ENCODE measurements around the gene MSI2. TPM values are rescaled to one million over a fixed set of nuclear protein-coding genes. Genes with fewer than 3 reads are reported as not detected.

MSI2 gene
- total and polyA plus RNA-seq, 2 donors (not counting 3 experiments of a cell fraction or from before 2014, with no cell fraction given): 20.9 to 59.3 TPM

GRCh38 chr17:57530508-57530907 lies 274.2 kb downstream of the MSI2 start:
- CTCF ChIA-PET: interaction anchor here (1.5 kb wide), 1 partner anchor 287 kb away, joined by 6 read pairs; no protein-coding TSS in a partner anchor
- H3K4me1 ChIP-seq (ENCODE audit: control insufficient read depth, extremely low read depth, insufficient read depth, low read length): no peaks in the 10 kb centered on the region

GRCh38 chr17:57531078-57531477 lies 274.8 kb downstream of the MSI2 start:
- no peak for DNase-seq (ENCODE audit: low read depth, low spot score)
- H3K79me2 ChIP-seq (ENCODE audit: control insufficient read depth, insufficient read depth, low read length): no peaks in the 10 kb centered on the region
- H3K9ac ChIP-seq (replicated peaks; ENCODE audit: extremely low read depth, insufficient read depth, low read length): no peak overlapping the region
- no peaks in the 10 kb centered on the region for H3K4me1 ChIP-seq (ENCODE audit: control insufficient read depth, extremely low read depth, insufficient read depth, low read length)
- intact Hi-C loops (cut with micrococcal nuclease): no loop called here
- dilution Hi-C loops (cut with MboI; ENCODE audit: extremely low pct_ligation_motif_present, low sequenced_read_pairs): no loop called here
- no peak overlapping the region for H3K27ac ChIP-seq (ENCODE audit: insufficient read depth, low read depth, low read length)
- CTCF ChIA-PET: interaction anchor here (1.5 kb wide), 1 partner anchor 288 kb away, joined by 6 read pairs; no protein-coding TSS in a partner anchor
- no peaks in the 10 kb centered on the region for H4K20me1 ChIP-seq (replicated peaks; ENCODE audit: control insufficient read depth, extremely low read depth, insufficient read depth, low read length)
- no peaks in the 10 kb centered on the region for H3K9me3 ChIP-seq (replicated peaks; ENCODE audit: control insufficient read depth, insufficient read depth, low read length)
- H3K4me2 ChIP-seq (ENCODE audit: insufficient read depth, low read length): no peak overlapping the region
- no peak overlapping the region for H3K4me3 ChIP-seq (replicated peaks in 1 of 3; ENCODE audit: insufficient read depth in 1 of 3, low read depth in 1 of 3, low read length in 3 of 3)
- H3K27me3 ChIP-seq (ENCODE audit: control insufficient read depth in 2 of 2, insufficient read depth in 2 of 2, low read length in 2 of 2): no peaks in the 10 kb centered on the region
- no peak for FAIRE-seq
- TF ChIP-seq EZH2 (IDR thresholded peaks at IDR 0.05; ENCODE audit: borderline replicate concordance, low read depth, low read length, severe bottlenecking): no peak
- no peak for TF ChIP-seq MAX (IDR thresholded peaks at IDR 0.05; ENCODE audit: insufficient read depth, insufficient read length)
- TF ChIP-seq POLR2AphosphoS5 (IDR thresholded peaks at IDR 0.05; ENCODE audit: insufficient read depth, low read depth, low read length): no peak
- TF ChIP-seq GATA2 (IDR thresholded peaks at IDR 0.05; ENCODE audit: insufficient read depth, insufficient read length, low read depth, low read length): no peak
- TF ChIP-seq POLR2A (IDR thresholded peaks at IDR 0.05; ENCODE audit: low read depth, low read length): no peak
- TF ChIP-seq JUN (IDR thresholded peaks at IDR 0.05; ENCODE audit: borderline replicate concordance, insufficient read depth, insufficient read length, low read depth): no peak
- TF ChIP-seq MYC (IDR thresholded peaks at IDR 0.05; ENCODE audit: low read depth, low read length): no peak
- no peak for TF ChIP-seq CTCF (IDR thresholded peaks at IDR 0.05; ENCODE audit: extremely low read depth in 1 of 2, insufficient read depth in 1 of 2, low read depth in 1 of 2, low read length in 2 of 2)
- no peak for TF ChIP-seq FOS (IDR thresholded peaks at IDR 0.05; ENCODE audit: borderline replicate concordance, insufficient read depth, low read length)
- H3K9me1 ChIP-seq (replicated peaks; ENCODE audit: control insufficient read depth, extremely low read depth, insufficient read depth, low read length): no peaks in the 10 kb centered on the region
- no peak overlapping the region for H2AFZ ChIP-seq (ENCODE audit: low read depth, low read length)
- POLR2A ChIA-PET: interaction anchor here (0.6 kb wide), 1 partner anchor 505 kb away, joined by 5 read pairs; no protein-coding TSS in a partner anchor
- BruUV-seq (replicated peaks): no TSS peak
- H3K36me3 ChIP-seq (ENCODE audit: control insufficient read depth in 2 of 2, extremely low read depth in 1 of 2, insufficient read depth in 2 of 2, low read length in 2 of 2): no peaks in the 10 kb centered on the region

More at GRCh38 chr17:57530508-57530907, 274.2 kb downstream of the MSI2 start:
- intact Hi-C loops (cut with micrococcal nuclease) (no loop called here), dilution Hi-C loops (cut with MboI; ENCODE audit: extremely low pct_ligation_motif_present, low sequenced_read_pairs) (no loop called here)
- H4K20me1 ChIP-seq (replicated peaks; ENCODE audit: control insufficient read depth, extremely low read depth, insufficient read depth, low read length): no peaks in the 10 kb centered on the region
- H3K9me1 ChIP-seq (replicated peaks; ENCODE audit: control insufficient read depth, extremely low read depth, insufficient read depth, low read length): no peaks in the 10 kb centered on the region
- TF ChIP-seq EZH2 (IDR thresholded peaks at IDR 0.05; ENCODE audit: borderline replicate concordance, low read depth, low read length, severe bottlenecking): no peak
- no peak overlapping the region for H3K27ac ChIP-seq (ENCODE audit: insufficient read depth, low read depth, low read length)
- no peaks in the 10 kb centered on the region for H3K36me3 ChIP-seq (ENCODE audit: control insufficient read depth in 2 of 2, extremely low read depth in 1 of 2, insufficient read depth in 2 of 2, low read length in 2 of 2)
- H3K9me3 ChIP-seq (replicated peaks; ENCODE audit: control insufficient read depth, insufficient read depth, low read length): no peaks in the 10 kb centered on the region
- no peaks in the 10 kb centered on the region for H3K27me3 ChIP-seq (ENCODE audit: control insufficient read depth in 2 of 2, insufficient read depth in 2 of 2, low read length in 2 of 2)
- H3K4me3 ChIP-seq (replicated peaks in 1 of 3; ENCODE audit: insufficient read depth in 1 of 3, low read depth in 1 of 3, low read length in 3 of 3): no peak overlapping the region
- BruUV-seq (replicated peaks): no TSS peak
- FAIRE-seq (no peak), DNase-seq (ENCODE audit: low read depth, low spot score) (no peak)
- H3K9ac ChIP-seq (replicated peaks; ENCODE audit: extremely low read depth, insufficient read depth, low read length): no peak overlapping the region
- no peaks in the 10 kb centered on the region for H3K79me2 ChIP-seq (ENCODE audit: control insufficient read depth, insufficient read depth, low read length)
- POLR2A ChIA-PET: no interaction called here
- no peak overlapping the region for H3K4me2 ChIP-seq (ENCODE audit: insufficient read depth, low read length)
- H2AFZ ChIP-seq (ENCODE audit: low read depth, low read length): no peak overlapping the region

Data from endothelial cell of umbilical vein (primary cell).